ENCODE data around the gene SHROOM1. TPM values are rescaled to one million over a fixed set of nuclear protein-coding genes. Genes with fewer than 3 reads are reported as not detected.

Gene SHROOM1
- total RNA-seq, 1 experiment from 2014 or later: 24.5 TPM

DNA sequence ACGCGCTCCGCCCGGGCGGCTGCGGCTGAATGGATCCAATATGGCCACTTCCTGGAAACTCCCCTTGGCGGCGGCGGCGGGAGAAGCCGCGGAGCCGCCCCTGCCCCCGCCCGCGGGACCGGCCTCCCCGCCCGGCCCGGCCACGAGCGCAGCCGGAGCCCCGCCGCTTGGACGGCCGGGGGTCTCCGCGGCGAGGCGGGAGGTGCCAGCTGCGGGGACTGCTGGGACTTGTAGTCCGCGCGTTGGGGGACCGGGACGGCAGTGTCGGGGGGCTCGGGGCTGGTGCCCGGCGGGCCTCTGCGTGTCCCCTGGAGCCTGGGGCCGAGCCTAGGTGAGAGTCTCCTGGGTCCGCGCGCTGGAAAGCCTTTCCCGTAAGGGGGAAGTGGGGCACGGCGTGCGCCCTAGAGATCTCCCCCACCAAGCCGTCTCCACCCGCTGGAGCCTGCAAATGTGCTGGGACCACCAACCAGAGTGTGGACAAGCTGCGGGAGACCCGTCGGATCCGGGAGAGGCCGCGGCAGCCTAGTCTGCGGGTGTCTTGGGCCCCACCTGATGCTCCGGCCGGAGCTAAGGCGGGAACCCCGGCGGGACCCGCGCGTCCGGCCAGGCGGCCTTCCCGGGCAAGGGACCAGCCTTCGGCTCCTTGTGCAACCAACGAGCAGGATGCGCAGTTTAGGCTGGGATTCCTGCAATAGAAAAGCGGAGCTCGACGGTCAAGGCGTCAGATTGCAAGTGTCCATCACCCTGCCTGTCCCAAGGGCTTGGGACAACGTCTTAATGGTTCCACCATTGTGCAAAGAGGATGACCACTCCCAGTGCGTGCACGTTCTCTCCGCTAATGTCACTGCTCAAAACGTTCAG lies 53.0 kb downstream of the SHROOM1 start, which contains the start of gene SEPTIN8:
Gene SEPTIN8 (minus strand): TSS at position 31 of the 861 bp plus-strand sequence. CDS start 102 bp downstream, outside the sequence.
- peak; percentile 68 for DNase-seq
- H3K4me1 Mint-ChIP-seq (ENCODE audit: low read depth, unreplicated experiment): peaks cover 29% of the 10 kb centered on the region
- H3K9me3 Mint-ChIP-seq (ENCODE audit: low read depth, unreplicated experiment): no peaks in the 10 kb centered on the region
- peaks cover 22% of the 10 kb centered on the region for H3K36me3 Mint-ChIP-seq (ENCODE audit: insufficient read depth, unreplicated experiment)
- TF ChIP-seq, protein P1, sequence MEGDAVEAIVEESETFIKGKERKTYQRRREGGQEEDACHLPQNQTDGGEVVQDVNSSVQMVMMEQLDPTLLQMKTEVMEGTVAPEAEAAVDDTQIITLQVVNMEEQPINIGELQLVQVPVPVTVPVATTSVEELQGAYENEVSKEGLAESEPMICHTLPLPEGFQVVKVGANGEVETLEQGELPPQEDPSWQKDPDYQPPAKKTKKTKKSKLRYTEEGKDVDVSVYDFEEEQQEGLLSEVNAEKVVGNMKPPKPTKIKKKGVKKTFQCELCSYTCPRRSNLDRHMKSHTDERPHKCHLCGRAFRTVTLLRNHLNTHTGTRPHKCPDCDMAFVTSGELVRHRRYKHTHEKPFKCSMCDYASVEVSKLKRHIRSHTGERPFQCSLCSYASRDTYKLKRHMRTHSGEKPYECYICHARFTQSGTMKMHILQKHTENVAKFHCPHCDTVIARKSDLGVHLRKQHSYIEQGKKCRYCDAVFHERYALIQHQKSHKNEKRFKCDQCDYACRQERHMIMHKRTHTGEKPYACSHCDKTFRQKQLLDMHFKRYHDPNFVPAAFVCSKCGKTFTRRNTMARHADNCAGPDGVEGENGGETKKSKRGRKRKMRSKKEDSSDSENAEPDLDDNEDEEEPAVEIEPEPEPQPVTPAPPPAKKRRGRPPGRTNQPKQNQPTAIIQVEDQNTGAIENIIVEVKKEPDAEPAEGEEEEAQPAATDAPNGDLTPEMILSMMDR (IDR thresholded peaks at IDR 0.05; ENCODE audit: unreplicated experiment): no peak
- intact Hi-C loops (cut with micrococcal nuclease; ENCODE audit: unreplicated experiment): no loop called here
- H3K27ac Mint-ChIP-seq (ENCODE audit: unreplicated experiment): no peak within 1 kb of the TSS
- CTCF ChIA-PET: interaction anchor here (0.5 to 2.5 kb wide), 3 partner anchors 12 to 1642 kb away, joined by 3 to 10 read pairs (median 4); no protein-coding TSS in a partner anchor
- peaks cover 9% of the 10 kb centered on the region for H3K27me3 Mint-ChIP-seq (ENCODE audit: unreplicated experiment)
- peak within 1 kb of the TSS; percentile 50 for H3K4me3 Mint-ChIP-seq (ENCODE audit: low read depth, unreplicated experiment)
- BruUV-seq (replicated peaks): no TSS peak

DNA sequence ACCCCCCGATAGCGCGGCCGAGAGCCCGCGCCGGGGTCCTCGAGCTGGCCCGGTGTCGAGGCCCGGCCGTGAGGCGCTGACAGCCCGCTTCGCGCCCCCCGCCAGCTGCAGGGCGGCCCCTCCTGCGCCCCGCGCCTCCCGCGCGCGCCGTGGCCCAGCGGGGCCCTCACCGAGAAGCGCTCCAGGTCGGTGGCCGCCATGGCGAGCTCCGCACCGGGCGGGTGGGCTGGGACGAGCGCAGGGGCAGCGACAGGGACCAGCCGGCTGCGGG lies 53.6 kb downstream of the SHROOM1 start:
- CTCF ChIA-PET: interaction anchor here (2.5 kb wide), 1 partner anchor 44 kb away, joined by 10 read pairs; no protein-coding TSS in a partner anchor
- no peak for DNase-seq
- Mint-ChIP-seq H3K4me3 (ENCODE audit: low read depth, unreplicated experiment) (peak overlapping the region; percentile 50), H3K27me3 (ENCODE audit: unreplicated experiment) (peaks cover 9% of the 10 kb centered on the region), H3K9me3 (ENCODE audit: low read depth, unreplicated experiment) (no peaks in the 10 kb centered on the region), H3K4me1 (ENCODE audit: low read depth, unreplicated experiment) (peaks cover 24% of the 10 kb centered on the region), H3K36me3 (ENCODE audit: insufficient read depth, unreplicated experiment) (peaks cover 22% of the 10 kb centered on the region), H3K27ac (ENCODE audit: unreplicated experiment) (no peak overlapping the region)
- TF ChIP-seq, protein P1 (IDR thresholded peaks at IDR 0.05; ENCODE audit: unreplicated experiment): no peak
- BruUV-seq (replicated peaks): no TSS peak
- intact Hi-C loops (cut with micrococcal nuclease; ENCODE audit: unreplicated experiment): no loop called here

DNA sequence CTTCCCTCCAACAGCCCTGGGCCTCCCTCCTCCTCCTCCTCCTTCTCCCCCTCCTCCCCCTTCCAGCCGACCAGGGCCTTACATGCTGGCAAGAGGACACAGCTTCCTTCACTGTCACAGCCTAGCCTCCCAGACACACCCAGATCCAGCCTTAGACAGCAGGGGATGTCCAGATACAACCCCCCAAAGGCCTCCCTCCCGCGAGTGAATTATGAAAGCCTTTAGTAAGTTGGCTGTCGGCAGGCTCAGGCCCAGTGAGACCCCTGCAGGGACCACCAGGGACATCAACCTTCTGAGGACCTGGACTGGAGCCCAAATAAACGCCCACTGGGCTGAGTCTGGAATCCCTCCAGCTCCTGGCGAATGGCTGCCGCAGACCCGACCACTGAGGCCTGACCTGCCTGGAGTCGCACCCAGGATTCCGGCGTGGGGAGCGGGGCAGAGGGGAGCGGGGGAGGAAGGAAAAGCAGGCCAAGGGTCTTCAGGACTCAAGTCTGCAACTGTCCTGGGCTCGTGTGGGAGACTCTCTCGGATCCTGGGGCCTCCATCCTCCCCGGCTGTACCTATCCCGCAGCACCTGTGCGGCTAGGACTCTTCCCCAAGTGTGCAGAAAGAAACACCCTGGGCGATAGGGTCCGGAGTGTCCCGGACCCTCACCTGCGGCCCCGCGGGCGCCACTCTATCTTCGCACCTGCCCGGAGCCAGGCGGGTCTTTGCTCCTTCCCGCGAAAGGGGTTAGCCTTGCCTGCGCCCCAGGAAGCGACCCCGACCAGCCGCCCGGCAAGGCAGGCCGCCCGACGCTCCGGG lies 54.1 kb downstream of the SHROOM1 start:
- Mint-ChIP-seq H3K4me1 (ENCODE audit: low read depth, unreplicated experiment) (peaks cover 22% of the 10 kb centered on the region), H3K27ac (ENCODE audit: unreplicated experiment) (no peak overlapping the region), H3K36me3 (ENCODE audit: insufficient read depth, unreplicated experiment) (peaks cover 22% of the 10 kb centered on the region), H3K9me3 (ENCODE audit: low read depth, unreplicated experiment) (no peaks in the 10 kb centered on the region), H3K4me3 (ENCODE audit: low read depth, unreplicated experiment) (peak overlapping the region; percentile 50), H3K27me3 (ENCODE audit: unreplicated experiment) (peaks cover 9% of the 10 kb centered on the region)
- peak; percentile 43 for DNase-seq
- no TSS peak for BruUV-seq (replicated peaks)
- TF ChIP-seq, protein P1 (IDR thresholded peaks at IDR 0.05; ENCODE audit: unreplicated experiment): no peak
- intact Hi-C loops (cut with micrococcal nuclease; ENCODE audit: unreplicated experiment): no loop called here
- CTCF ChIA-PET: interaction anchor here (0.6 to 2.5 kb wide), 5 partner anchors 23 to 388 kb away, joined by 3 to 10 read pairs (median 3); no protein-coding TSS in a partner anchor

DNA sequence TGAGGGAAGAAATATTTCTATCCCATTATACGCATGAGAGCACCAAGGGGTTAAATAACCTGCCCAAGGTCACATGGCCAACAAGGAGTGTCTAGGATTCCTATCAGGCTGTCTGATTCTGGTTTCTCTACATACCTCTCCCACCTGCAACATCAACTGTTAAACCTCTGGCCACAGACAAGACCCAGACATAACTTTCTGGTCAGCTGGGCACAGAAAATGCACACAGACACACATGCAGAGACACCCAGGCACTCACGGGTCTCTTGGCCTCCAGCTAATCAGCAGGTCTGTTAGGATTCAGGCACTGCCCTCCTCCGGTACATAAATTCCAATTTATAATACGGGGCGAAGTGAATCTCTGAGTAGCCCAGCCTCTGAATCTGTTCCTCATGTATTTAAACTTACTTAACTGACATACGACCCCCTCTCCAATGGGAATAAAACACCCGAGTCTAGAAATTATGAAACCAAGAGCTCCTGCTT lies 54.9 kb downstream of the SHROOM1 start:
- H3K4me3 Mint-ChIP-seq (ENCODE audit: low read depth, unreplicated experiment): peak overlapping the region; percentile 50
- no peak overlapping the region for H3K27ac Mint-ChIP-seq (ENCODE audit: unreplicated experiment)
- DNase-seq: no peak
- TF ChIP-seq, protein P1 (IDR thresholded peaks at IDR 0.05; ENCODE audit: unreplicated experiment): no peak
- H3K27me3 Mint-ChIP-seq (ENCODE audit: unreplicated experiment): peaks cover 9% of the 10 kb centered on the region
- H3K9me3 Mint-ChIP-seq (ENCODE audit: low read depth, unreplicated experiment): no peaks in the 10 kb centered on the region
- peaks cover 22% of the 10 kb centered on the region for H3K36me3 Mint-ChIP-seq (ENCODE audit: insufficient read depth, unreplicated experiment)
- peaks cover 22% of the 10 kb centered on the region for H3K4me1 Mint-ChIP-seq (ENCODE audit: low read depth, unreplicated experiment)
- TSS peak; percentile 66 for BruUV-seq (replicated peaks)
- CTCF ChIA-PET: interaction anchor here (0.6 to 2.5 kb wide), 5 partner anchors 14 to 387 kb away, joined by 3 to 10 read pairs (median 4); no protein-coding TSS in a partner anchor
- intact Hi-C loops (cut with micrococcal nuclease; ENCODE audit: unreplicated experiment): no loop called here

Data from Calu3 (cell line).